Activated CD4-positive, alpha-beta T cell treated with anti-CD3 and anti-CD28 coated beads, Interleukin-10, Interleukin-2, amounts not matched to agents 100 ng/mL and 50 ng/mL, durations not matched to agents 16 hours and 8 hours (primary cell): ENCODE results near the gene RGS5.

Experiments used
- DNase-seq: peaks from one replicate; pipeline ENCODE4 v3.0.0-alpha.2; 2020

The RGS5 gene

DNA sequence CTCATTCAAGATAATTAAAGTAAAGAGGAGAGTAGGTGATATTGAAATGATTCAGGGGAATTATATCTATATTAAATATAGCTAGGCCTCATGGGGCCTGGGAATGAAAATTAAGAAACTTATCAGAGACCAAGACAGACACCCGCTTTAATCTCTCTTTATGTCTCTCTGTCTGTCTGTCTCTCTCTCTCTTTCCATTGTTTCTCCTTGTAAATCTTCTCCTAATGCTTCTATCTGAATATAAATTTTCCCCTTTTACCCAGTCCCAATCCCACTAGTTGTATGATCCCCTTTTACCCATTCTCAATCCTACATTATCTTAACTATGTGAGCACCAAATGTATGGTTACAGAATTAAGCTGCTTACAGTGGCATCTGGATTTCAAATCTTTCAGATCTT is 61.2 kb downstream of the RGS5 start:
- DNase-seq = no peak

DNA sequence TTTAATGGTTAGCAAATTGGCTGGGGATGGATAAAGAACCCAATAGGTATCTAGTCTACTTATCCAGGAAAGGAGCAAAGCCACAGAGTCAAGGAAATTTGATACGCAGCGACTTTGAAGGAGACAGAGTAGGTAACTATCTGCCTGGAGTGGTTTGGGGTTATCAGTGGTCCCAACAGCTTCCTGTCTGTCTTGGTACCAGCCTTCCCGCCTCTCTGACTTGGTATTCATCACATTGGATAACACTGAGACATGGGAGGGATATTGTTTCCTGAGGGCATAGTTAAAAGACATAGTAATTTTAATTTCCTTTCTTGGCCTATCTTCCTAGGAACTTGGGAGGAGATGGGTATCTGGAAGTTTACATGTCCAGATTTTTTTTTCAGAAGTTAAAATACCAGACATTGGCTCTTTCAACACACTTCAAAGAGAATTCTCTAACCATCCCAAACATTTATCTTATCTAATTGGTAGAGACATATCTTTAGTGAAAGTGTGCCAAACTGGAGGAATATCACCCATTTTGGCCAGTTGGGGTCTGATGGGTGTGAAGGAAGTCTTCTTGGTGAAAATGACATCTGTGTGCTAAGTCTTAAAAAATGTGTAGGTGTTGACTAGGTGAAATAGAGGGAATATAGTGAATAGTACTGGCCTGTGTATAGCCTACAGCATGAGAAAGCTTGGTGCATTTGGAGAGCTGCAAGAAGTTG is 65.0 kb downstream of the RGS5 start:
- DNase-seq = no peak

DNA sequence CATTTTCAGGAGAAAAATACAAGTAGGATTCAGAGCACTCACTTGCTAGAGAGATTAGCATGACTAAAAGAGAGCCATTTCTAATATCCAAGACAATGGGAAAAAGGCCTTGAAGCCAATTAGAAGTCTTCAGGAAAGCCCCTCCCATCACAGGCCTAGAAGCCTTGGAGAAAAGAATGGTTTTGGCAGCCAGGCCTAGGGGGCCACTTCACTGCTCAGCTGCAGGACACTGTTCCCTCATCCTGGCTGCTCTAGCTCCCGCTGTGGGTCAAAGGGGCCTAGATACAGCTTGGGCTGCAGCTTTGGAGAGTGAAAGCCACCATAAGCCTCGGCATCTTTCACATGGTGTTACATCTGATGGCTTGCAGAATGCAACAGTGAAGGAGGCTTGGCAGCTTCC is 70.7 kb downstream of the RGS5 start:
- DNase-seq = no peak

DNA sequence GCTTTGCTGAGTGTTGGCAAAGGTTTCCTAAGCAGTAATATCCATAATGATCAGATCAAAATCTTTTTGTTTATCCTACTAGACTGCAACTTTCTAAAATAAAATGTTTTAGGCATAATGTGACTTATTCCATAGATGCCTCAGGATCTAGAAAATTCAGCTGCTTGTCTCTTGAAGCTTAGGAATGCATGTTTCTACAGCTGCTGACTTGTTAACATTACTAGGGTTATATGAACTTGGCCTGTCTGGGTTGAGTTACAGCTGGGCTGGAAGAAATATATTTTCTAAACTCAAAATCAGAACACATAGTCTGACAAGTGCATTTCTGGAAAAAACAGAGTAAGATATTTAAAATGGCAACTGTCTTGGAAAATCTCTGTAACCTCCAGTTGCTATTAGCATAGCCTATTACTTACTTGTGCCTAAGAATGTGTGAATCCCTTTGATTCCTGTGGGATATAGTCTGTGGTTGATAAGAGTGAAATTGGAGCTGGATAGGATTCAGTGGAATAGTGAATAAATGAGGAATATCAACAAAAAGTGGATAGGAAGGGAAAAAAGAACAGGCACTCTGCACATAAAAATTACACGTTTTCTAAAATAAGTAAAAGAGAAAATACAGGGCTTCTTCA is 72.4 kb downstream of the RGS5 start:
- DNase-seq = no peak

DNA sequence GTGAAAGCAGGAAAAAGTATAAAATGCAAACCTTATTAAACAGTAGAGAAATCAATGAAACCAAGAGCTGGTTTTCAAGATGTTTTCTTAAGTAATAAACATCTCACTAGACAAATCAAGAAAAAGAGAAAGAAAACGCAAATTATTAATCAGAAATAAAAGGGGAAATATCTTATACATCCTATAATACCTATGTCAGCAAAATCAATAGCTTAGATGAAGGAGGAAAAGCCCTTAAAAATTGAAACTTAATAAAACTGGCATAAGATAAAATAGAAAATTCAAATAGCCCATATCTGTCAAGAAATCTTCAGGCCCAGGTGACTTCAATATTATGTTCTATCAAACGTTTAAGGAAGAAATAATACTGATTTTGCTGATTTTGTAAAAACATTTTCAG is 74.4 kb downstream of the RGS5 start:
- DNase-seq = no peak

DNA sequence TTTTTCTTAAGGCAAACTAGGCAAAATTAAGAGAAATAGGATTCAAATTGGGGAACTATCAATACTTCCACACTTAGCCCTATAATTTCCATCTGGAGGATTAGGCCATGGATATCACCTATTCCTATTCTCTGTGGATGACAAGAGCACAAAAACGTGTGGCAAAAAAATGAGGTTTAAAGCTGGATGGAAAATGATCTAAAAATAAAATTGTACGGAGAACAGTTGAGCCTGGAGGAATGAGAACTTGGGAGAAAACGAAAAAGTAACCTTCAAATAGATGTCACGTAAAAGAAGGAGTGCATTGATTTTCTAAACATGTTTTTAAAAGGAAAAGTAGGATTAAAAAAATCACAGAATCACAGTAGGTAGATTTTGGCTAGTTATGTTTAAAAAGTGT is 77.9 kb downstream of the RGS5 start:
- DNase-seq = no peak

DNA sequence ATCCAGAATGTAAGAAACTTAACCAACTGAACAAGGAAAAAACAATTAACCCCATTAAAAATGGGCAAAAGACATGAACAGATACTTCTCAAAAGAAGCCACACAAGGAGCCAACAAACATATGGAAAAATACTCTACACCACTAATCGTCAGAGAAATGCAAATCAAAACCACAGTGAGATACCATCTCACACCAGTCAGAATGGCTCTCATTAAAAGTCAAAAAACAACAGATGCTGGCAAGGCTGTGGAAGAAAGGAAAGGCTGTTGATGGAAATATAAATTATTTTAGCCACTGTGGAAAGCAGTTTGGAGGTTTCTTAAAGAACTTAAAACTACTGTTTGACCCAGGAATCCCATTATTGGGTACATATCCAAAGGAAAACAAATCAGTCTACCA is 82.3 kb downstream of the RGS5 start:
- DNase-seq = no peak

DNA sequence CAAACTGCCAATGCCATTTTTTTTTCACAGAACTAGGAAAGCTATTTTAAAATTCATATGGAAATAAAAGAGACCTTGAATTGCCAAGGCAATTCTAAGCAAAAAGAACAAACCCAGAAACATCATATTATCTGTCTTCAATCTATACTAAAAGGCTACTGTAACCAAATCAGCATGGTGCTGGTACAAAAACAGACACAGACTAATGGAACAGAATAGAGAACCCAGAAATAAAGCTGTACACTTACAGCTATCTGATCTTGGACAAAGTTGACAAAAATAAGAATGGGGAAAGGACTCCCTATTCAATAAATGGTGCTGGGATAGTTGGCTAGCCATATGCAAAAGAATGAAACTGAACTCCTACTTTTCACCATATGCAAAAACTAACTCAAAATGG is 83.0 kb downstream of the RGS5 start:
- DNase-seq = no peak

DNA sequence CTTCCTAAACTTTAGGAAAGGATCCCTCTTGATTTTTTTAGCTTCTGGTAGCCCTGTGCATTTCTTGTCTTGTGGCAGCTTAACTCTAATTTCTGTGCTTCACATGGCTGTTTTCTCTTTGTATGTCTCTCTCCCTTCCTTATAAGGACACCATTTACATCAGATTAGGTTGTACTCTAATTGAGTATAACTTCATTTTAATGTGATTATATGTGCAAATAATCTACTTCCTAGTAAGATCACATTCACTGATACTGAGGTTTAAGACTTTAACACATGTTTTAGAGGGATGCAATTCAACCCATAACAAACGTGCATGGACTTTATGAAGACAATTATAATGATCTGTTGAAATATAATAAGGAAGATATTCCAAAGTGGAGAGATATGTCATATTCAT is 86.8 kb downstream of the RGS5 start:
- DNase-seq = no peak

DNA sequence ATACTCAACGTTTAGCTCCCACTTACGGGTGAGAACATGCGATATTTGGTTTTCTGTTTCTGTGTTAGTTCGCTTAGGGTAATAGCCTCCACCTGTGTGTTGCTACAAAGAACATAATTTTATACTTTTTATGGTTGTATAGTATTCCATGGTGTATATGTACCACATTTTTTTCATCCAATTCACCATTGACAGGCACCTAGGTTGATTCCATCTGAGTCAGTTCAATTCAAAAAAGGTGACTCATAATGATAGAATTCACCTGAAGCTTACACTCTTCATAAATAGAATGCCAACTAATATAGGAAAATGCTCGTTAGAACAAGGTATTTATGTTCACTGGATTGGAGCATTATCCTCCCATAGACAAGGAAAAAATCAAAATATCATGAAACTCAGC is 95.1 kb downstream of the RGS5 start:
- no peak for DNase-seq

DNA sequence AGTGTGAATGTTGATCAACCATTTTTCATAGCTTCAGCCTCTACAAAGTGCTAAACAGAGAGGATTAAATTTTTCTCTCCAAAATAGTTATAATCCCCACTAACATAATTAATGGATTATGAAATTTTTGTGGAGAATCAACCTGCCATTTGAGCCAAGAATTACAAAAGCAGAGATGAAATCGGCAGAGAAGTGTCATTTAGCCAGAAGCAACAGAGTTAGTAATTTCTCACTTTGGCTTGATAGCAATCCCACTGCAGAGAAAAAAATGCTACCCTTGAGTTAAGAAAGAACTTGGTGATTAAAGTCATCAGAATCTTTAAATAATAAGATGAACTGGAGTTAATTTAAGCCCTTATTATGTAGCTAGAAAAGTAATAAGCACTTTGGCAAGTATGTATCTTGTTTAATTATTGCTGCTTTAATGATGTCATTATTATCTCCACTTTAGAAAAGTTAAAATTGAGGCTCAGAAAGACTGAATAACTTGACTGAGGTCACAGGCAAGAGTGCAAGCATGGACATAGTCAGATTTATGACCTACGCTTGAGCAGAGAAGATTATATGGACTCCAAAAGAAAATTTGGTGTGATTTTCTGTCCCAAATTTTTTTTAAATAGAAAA is 96.2 kb downstream of the RGS5 start:
- no peak for DNase-seq

DNA sequence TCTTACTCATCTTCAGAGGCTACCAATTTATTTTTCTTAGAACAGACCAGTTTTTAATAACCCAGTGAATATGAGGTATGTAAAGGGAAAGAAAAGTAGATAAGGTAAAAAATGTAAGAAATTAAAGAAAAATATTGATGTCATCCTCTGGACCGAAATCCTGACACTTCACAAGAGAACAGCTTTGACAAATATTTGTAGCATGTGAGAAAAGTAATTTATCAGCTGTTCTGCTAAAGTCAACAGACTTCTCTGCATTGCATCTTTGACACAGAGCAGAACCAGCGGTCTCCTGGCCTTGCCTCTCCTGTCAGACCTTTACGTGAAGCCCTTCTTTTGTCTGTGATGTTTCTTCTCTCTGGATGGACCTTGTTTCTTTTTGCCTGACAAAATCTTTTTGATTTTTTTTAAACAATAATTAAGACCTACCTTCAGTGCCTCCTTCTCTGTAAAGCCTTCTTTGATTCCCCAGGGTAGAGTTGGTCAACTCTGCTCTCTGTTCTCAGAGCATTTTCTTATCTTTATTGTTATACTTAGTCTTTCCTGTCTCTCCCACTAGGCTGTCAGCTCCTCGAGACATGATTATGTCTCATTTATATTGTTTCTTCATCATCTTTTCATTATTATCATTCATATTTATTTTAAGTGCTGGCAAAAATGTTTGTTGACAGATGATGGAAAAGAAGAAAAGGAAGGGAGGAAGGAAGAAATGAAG is 98.2 kb downstream of the RGS5 start:
- no peak for DNase-seq

DNA sequence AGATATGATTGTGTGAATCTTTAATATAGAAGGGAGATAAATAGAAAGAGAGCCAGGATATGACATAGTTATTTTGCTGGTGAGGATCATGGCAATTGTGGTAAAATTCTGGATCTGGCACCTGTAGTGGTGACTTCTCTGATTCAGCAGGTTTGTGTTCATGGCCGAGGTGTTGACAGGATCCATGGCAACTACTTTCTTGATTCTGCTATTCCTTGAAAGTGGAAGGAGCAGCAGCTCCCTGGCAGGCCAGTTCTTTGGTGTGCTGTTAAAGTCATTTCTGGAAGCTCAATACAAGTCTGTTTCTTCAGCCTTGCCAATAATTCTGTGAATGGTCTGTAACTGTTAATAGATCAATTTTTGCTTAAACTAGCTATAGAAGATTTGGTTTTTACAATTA is 100.1 kb downstream of the RGS5 start:
- no peak for DNase-seq

DNA sequence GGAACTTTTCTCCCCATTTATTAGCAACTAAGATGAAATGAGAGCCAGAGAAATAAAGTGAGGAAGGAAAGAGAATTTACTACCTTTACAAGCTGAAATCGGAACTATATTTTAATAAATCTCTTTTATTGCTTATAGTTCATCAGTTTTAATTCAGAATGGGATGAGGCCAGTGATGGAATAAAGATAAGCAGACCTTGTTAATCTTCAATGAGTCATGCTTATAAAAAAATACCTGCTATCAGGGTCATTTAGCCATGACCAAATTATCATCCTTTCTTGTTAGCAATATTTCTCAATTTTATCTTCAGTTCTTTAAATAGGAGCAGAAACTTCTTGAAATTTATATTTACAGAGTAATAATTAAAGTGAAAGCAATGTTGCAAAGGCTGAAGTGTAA is 107.5 kb downstream of the RGS5 start:
- no peak for DNase-seq

DNA sequence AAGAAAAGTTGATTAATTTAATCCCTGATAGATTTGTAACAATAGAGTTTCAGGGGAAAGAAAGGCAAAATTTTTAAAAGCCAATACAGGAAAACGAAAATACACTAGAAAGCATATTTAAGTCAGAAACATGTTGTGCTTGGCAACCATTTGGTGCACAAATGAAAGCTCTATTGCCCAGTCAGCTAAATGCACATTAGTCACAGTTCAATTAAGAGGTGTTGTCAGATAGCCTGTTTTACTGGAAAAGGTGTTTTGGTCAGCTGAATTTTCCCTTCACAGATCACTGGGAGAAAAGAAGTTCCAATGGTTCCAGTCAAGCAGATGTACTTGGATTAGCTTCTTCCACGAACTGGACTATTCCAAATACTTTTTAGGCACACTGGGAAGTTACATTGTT is 108.1 kb downstream of the RGS5 start:
- no peak for DNase-seq

DNA sequence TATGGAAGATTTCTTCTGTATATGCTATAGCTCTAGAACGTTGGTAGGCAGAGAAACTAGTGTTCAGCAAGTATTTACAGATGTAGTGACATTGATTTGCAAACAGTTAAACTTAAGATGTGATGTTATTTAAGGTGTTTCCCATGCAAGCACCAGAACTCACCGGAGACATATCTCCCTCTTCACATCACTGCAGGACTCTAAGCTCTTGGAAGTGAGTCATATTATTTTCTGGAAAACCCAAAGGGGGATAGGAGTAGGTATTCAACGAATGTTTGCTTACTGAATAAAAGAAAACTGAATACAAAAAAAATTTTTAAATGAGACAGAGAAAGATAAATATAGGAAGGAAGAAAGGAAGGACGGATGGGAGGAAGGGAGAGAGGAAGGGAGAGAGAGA is 108.5 kb downstream of the RGS5 start:
- DNase-seq = no peak

DNA sequence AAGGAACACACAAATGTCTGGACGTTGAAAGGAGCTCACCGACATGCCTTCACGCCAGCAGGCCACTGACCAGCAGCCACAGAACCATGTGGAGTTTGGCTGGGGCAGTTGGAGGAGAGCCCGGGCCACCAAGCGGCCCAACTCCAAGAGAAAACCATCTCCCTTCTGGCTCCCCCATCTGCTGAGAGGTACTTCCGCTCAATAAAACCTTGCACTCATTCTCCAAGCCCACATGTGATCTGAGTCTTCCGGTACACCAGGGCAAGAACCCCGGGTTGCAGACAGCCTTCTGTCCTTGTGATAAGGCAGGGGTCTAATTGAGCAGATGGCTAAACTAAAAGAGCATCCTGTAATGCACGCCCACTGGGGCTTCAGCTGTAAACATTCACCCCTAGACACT is 109.1 kb downstream of the RGS5 start:
- no peak for DNase-seq

DNA sequence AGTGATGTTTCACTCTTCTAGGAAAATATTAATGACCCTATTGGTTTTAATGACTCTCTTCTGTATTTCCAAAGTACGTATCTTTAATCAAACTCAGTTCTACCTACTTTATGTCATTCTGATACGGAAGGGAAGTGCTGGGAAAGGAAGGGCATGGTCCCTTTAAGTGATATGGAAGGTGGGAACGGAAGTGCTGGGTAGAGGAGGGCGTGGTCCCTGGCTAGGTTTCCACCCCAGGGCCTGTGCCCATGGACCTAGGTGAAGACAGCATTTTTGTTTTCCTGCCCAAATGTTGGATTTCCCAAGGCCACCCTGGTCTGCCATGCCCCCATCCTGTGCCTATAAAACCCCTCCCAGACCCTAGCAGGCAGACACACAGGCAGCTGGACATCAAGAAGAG is 109.5 kb downstream of the RGS5 start:
- DNase-seq = no peak
